MG63 (cell line): ENCODE data around the gene PRSS16. TPM values are rescaled to one million over a fixed set of nuclear protein-coding genes. Genes with fewer than 3 reads are reported as not detected.

ENCODE experiments used
- DNase-seq: peaks from one replicate; pipeline ENCODE4 v3.0.0-alpha.2; 2020
- H3K27me3 ChIP-seq: fragments of 250-450 bp; sonication (Bioruptor Pico); 2 replicates; pipeline ENCODE4 v1.5.1; 2020; ENCODE audit warnings: mild to moderate bottlenecking, moderate library complexity
- H3K36me3 ChIP-seq: fragments of 250-450 bp; sonication (Bioruptor Pico); 2 replicates; pipeline ENCODE4 v1.5.1; 2020; ENCODE audit warnings: mild to moderate bottlenecking, moderate library complexity
- H3K4me3 ChIP-seq: fragments of 250-450 bp; sonication (Bioruptor Pico); 2 replicates; pipeline ENCODE4 v1.5.1; 2020; ENCODE audit warnings: mild to moderate bottlenecking, moderate library complexity
- H3K9me3 ChIP-seq: fragments of 250-450 bp; sonication (Bioruptor Pico); 2 replicates; pipeline ENCODE4 v1.5.1; 2020; ENCODE audit warnings: mild to moderate bottlenecking, moderate library complexity
- total RNA-seq: library from RNA; depleted of rRNA; stranded (reverse); fragments of >200 nt; shearing (Covaris generic); gene quantifications from 2 replicates; pipeline ENCODE4 v1.2.3, GENCODE V29; 2014; ENCODE audit warnings: low replicate concordance; rRNA removed

Gene PRSS16
- total RNA-seq, 1 experiment from 2014 or later, result 0.33 TPM

DNA sequence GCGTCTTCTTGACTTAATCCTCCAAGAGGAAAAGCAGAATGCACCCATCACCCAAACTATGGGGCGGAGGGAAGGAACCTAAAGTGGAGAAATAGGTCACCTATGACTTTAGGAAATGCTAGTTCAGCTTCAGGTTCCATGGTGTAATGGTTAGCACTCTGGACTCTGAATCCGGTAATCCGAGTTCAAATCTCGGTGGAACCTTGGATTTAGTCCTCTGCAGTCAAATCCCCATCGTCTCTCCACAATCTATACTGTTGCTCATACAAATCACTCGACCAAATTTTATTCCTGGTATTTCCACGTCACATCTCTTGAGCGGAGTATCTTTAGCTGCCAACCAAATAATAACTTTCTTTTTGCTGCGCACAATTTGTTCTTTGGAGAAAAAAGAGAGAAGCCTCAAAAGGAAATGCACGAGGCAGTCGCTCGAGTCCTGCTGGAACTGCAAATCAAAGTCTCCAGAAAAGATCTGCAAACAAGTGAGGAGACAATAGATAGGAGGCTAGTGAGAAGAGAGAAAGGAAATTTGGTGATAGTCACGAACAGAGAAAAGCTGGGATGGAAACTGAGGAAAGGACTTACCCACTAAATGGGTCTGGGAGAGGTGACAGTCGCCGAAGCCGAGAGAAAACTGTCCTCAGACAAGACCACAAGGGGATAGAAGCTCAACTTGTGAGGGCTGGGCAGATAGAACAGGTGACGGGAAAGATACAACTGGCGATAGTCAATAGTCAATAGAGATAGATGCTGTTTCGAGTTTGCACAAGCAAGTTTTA is 48.0 kb downstream of the PRSS16 start:
- H3K4me3 ChIP-seq, result peak overlapping the region; percentile 59
- no peaks in the 10 kb centered on the region for H3K36me3 ChIP-seq

DNA sequence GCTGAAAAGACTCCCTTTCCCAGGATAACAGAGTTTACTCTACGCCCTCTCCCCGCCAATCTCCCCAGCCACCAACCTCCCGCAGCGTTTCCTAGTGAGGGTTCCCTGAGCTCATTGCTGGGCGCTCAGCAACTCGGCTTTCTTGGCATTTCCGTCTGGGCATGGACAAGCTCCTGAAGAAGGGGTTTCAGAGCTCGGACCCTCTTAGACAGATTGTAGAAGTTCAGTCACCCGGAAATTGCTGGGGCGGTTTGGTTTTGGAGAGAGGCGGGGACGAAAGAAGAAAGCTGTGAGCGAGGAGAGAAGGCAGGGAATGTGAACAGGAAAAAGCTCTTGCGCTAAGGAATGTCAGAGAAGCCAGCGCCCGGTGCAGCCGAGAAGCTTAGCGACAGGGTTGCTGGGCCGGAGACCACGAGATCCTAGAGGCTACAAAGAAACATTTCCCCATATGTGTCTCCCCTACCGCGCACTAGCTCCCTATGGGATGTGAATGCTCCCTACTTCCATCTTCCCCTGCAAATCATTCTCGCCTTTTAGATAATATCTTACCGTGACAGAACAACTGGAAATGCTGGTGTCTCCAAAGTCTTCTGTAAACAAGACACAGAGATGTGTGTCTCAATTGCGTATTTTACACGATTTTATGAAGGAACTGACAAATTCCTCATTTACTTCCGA is 48.7 kb downstream of the PRSS16 start:
- no peaks in the 10 kb centered on the region for H3K36me3 ChIP-seq
- H3K9me3 ChIP-seq, result no peaks in the 10 kb centered on the region
- DNase-seq, result peak; percentile 88
- peaks cover 4% of the 10 kb centered on the region; the same call in 1 of the 2 replicates for H3K27me3 ChIP-seq
- H3K4me3 ChIP-seq, result peak overlapping the region; percentile 59

More for the DNA sequence above, 48.0 kb downstream of the PRSS16 start:
- peak; percentile 81 for DNase-seq
- Histone ChIP-seq H3K27me3 (peaks cover 4% of the 10 kb centered on the region; the same call in 1 of the 2 replicates), H3K9me3 (no peaks in the 10 kb centered on the region)

DNA sequence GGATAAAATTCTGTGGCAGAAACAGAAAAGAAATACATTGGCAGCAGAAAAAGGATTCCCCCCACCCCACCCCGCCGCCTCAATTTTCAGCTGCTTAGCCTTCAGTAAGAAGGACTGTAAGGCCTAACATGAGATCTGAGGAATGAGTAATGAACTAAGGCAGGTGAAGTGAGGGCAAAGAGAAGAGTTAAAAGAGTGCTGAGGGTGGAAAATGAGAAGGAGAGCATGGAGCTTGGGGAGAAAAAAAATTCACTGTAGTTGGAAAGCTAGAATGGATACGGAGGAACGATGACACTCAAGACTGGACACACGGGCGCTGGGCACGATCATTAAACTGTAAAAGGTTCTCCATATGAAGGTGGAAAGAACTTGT is 50.0 kb downstream of the PRSS16 start:
- Histone ChIP-seq H3K9me3 (no peaks in the 10 kb centered on the region), H3K36me3 (no peaks in the 10 kb centered on the region), H3K4me3 (peak overlapping the region; percentile 59), H3K27me3 (peaks cover 4% of the 10 kb centered on the region; the same call in 1 of the 2 replicates)
- DNase-seq, result no peak

DNA sequence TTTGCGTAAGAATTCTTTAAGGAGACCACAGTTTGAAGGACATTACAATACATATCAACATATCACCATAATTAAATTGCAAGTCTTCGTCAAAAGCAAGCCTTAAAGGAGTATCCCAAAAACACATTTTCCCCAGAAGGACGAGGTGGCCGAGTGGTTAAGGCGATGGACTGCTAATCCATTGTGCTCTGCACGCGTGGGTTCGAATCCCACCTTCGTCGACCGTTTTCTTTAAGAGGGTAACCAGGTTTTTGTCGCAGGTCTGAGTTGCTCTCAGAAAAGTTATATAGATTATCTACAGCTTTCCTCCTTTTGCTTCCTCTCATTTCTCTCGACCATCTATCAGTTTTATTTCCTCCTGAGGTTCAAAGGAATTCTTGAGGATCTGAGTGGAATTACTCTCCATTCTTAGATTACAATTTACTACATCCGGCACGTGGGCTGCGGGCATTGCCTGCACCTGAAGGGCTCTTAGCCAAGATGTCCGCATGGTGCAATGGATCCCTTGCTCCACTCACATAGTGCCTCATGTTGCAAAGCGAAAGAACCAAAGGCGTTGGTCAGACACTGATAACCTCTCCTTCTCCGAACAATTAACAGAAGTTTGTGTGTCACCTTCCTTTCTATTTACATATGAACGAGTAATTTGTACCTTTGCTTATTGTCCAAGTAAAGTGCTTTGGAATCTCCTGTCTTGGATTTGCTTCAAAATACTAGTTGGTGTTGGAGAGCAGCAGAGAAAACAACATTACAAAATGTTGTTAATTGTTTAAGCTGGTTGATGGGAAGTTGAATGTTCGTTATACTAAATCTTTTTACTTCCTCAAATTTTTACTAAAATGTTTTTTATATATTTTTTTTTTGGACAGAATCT is 50.6 kb downstream of the PRSS16 start:
- peaks cover 4% of the 10 kb centered on the region; the same call in 1 of the 2 replicates for H3K27me3 ChIP-seq
- no peaks in the 10 kb centered on the region for H3K36me3 ChIP-seq
- no peaks in the 10 kb centered on the region for H3K9me3 ChIP-seq
- peak overlapping the region; percentile 59 for H3K4me3 ChIP-seq
- DNase-seq, result peak; percentile 89

- peak; percentile 59 for DNase-seq
- peaks cover 21% of the 10 kb centered on the region for H3K27me3 ChIP-seq
- 0 out of 2 replicates have a peak, but pooled peaks cover 3% of the 10 kb centered on the region for H3K9me3 ChIP-seq
- H3K36me3 ChIP-seq, result no peaks in the 10 kb centered on the region
- peak overlapping the region; percentile 11 for H3K4me3 ChIP-seq
Measured at GRCh38 chr6:27303613-27304272, 56.2 kb downstream of the PRSS16 start.

Other genes with a start within 250 kb of the PRSS16 start
- gene POM121L2, start 64.6 kb downstream of the PRSS16 start, total RNA-seq, result not detected in 2 replicates
- 3.3 and 5.3 TPM in 2 replicates for gene ZNF391, start 141.1 kb downstream of the PRSS16 start, total RNA-seq
- gene ZNF184, start 225.4 kb downstream of the PRSS16 start, total RNA-seq, result 24.1 and 25.4 TPM in 2 replicates